Central memory CD8-positive, alpha-beta T cell (primary cell): ENCODE data around the gene BOK.

ENCODE experiments used
- ATAC-seq: fragments of 150-1000 bp; cut with Tn5 transposase; replicated peaks from 2 replicates; pipeline ENCODE4 v1.10.0; 2022; ENCODE audit warnings: mild to moderate bottlenecking, moderate FRiP score, moderate number of reproducible peaks; ENCODE audit not compliant: poor library complexity, severe bottlenecking; ENCODE audit errors: extremely low read depth
- DNase-seq, 2 donors: peaks; one replicate each; pipeline ENCODE4 v3.0.0; 2021; ENCODE audit warnings: low spot score in 2 of 2
- H3K27ac Mint-ChIP-seq: one replicate; pipeline ENCODE4 v1.8.0; 2022; ENCODE audit warnings: low read depth, mild to moderate bottlenecking, moderate library complexity, mixed read lengths
- H3K27me3 Mint-ChIP-seq: one replicate; pipeline ENCODE4 v1.8.0; 2022; ENCODE audit warnings: mixed read lengths
- H3K36me3 Mint-ChIP-seq: one replicate; pipeline ENCODE4 v1.8.0; 2022; ENCODE audit warnings: mild to moderate bottlenecking, moderate library complexity, mixed read lengths; ENCODE audit not compliant: insufficient read depth
- H3K4me1 Mint-ChIP-seq: one replicate; pipeline ENCODE4 v1.8.0; 2022; ENCODE audit warnings: mixed read lengths
- H3K4me3 Mint-ChIP-seq: one replicate; pipeline ENCODE4 v1.8.0; 2022; ENCODE audit warnings: mild to moderate bottlenecking, moderate library complexity, mixed read lengths
- H3K9me3 Mint-ChIP-seq: one replicate; pipeline ENCODE4 v1.8.0; 2022; ENCODE audit warnings: mixed read lengths

BOK gene

DNA sequence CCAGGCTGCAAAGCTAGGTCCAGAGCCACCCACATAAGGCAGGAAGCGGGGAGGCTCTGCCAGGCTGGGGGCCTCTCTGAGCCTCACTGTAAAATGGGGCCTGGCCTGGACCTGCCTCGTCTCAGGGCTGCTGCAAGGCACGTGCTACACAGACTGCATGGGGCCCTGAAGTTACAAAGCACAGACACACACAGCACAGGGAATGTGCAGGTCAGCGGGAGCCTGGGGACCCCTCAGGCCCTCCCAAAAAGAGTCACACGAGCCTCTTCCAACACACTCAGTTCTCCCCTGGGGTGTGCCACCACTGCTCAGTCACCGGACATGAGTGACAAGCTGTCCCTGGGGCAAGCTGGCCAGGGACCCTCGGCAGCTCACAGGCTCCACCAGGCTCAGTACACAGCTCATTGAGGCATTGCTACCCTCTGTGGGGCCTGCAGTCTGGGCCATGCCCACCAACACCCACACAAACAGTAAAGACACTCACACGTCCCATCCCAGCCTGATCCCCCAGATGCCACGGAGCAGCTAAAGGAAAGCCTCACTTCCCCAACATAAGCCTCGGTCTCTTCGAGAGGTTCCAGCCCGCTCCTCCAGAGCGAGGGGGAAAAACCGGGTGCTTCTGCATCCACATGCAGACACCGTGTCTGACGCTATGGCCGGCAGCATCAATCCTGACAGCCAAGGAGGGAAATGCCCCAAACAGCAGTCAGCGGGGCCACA lies 33.7 kb downstream of the BOK start:
- Mint-ChIP-seq H3K4me3 (no peak overlapping the region), H3K36me3 (peaks cover 6% of the 10 kb centered on the region), H3K4me1 (no peaks in the 10 kb centered on the region), H3K9me3 (no peaks in the 10 kb centered on the region), H3K27me3 (no peaks in the 10 kb centered on the region), H3K27ac (no peak overlapping the region)
- DNase-seq (no peak), ATAC-seq (no peak)

DNA sequence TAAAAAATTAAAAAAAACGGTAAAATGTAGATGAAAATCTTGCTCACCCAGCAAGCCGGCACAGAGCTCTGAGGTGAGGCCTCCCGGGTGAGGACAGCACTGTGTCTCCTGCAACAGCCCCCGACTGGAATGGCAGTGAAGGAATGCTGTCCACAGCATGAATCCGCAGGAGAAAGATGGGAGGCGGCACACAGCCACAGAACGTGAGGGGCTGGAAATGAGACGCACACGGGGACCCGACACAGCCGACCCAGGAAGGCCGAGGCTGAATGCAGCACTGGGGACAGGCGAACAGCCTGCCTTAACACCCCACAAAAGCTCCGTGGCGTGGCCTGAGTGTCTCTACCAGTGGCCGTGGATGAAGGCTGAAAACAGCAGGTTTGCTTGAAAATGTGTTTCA lies 34.7 kb downstream of the BOK start:
- no peaks in the 10 kb centered on the region for H3K4me1 Mint-ChIP-seq
- ATAC-seq (no peak), DNase-seq (no peak)
- H3K27ac Mint-ChIP-seq, result no peak overlapping the region
- H3K36me3 Mint-ChIP-seq, result peaks cover 10% of the 10 kb centered on the region
- H3K27me3 Mint-ChIP-seq, result no peaks in the 10 kb centered on the region
- H3K4me3 Mint-ChIP-seq, result no peak overlapping the region
- H3K9me3 Mint-ChIP-seq, result no peaks in the 10 kb centered on the region

DNA sequence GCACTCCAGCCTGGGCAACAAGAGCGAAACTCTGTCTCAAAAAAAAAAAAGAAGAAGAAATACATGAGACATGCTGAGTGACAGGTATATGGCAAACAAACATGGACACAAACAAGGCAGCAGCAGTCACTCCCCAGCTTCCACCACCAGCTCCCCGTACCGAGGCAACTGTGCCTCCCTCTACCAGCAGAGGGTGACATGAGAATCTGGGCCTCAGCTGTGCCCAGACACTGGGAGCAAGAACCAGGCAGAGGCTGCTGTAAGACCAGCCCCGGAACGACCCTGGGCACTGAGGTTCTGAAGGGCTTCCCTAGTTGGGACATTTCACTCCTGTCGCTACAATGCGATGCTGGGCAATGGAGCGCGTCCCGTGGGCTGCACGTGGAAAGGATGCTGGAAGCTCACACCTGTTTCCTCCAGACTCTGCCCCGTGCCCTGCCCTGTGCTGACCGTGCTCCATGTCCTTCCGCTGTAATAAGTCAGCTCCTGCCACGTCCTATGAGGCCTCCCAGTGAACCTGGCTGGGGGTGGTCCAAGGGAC lies 37.1 kb downstream of the BOK start:
- Mint-ChIP-seq H3K4me1 (no peaks in the 10 kb centered on the region), H3K9me3 (no peaks in the 10 kb centered on the region), H3K4me3 (no peak overlapping the region), H3K27me3 (no peaks in the 10 kb centered on the region), H3K27ac (no peak overlapping the region), H3K36me3 (peaks cover 19% of the 10 kb centered on the region)
- no peak for DNase-seq
- ATAC-seq, result no peak

DNA sequence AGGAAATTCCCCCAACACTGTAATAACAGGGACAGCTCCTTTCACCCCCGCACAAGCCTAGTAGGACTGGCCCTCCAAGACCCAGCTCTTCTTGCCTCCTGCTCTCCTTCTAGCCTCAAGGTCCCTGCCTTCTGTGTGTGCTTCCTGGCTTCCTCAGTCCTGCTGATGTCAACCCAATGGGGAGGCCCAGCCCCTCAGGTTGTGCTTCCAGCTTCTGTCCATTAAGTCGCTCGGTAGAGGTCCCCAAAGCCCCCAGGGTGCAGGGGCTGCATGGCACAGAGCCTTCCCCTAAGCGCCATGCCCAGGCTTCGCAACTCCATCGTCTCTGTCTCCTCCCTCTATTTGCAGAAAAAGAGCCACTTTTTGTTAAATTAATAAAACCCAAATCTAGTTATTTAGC lies 39.0 kb downstream of the BOK start:
- Mint-ChIP-seq H3K27me3 (no peaks in the 10 kb centered on the region), H3K4me1 (no peaks in the 10 kb centered on the region), H3K36me3 (peaks cover 27% of the 10 kb centered on the region), H3K9me3 (no peaks in the 10 kb centered on the region), H3K4me3 (no peak overlapping the region), H3K27ac (no peak overlapping the region)
- no peak for ATAC-seq
- no peak for DNase-seq

DNA sequence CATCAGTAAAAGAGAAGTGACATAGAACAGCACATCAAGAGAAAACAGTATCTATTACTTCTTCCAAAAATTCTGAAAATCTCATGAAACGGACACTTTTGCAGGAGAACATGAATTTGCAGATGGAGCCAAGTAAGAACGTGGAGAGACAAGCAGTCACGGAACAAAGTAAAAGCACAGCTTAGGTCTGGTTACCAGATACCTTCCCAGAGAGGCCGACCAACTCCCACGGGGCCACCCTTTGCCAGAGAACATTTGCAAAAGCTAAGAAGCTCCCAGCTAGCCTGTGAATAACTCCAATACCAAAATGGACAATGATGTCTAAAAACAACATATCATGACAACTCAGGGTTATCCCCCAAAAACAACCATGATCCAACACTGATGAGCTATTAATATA lies 39.5 kb downstream of the BOK start:
- H3K4me1 Mint-ChIP-seq, result no peaks in the 10 kb centered on the region
- DNase-seq (no peak), ATAC-seq (no peak)
- no peaks in the 10 kb centered on the region for H3K27me3 Mint-ChIP-seq
- H3K27ac Mint-ChIP-seq, result no peak overlapping the region
- no peaks in the 10 kb centered on the region for H3K9me3 Mint-ChIP-seq
- no peak overlapping the region for H3K4me3 Mint-ChIP-seq
- peaks cover 29% of the 10 kb centered on the region for H3K36me3 Mint-ChIP-seq

DNA sequence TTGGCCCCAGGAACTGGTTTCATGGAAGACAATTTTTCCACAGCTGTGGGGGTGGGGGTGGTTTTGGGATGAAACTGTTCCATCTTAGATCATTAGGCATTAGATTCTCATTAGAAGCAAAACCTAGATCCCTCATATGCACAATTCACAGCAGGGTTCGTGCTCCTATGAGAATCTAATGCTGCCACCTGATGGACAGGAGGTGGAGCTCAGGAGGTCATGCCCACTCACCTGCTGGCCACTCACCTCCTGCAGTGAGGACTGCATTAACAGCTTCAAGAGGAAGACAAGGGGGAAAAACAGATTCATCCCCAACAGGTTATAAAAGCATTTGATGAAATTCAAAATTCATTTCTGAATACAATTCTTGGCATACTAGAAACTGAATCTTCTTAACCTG lies 39.9 kb downstream of the BOK start:
- DNase-seq, result no peak
- Mint-ChIP-seq H3K27me3 (no peaks in the 10 kb centered on the region), H3K4me1 (no peaks in the 10 kb centered on the region), H3K9me3 (no peaks in the 10 kb centered on the region), H3K36me3 (peaks cover 30% of the 10 kb centered on the region), H3K4me3 (no peak overlapping the region), H3K27ac (no peak overlapping the region)
- ATAC-seq, result no peak

DNA sequence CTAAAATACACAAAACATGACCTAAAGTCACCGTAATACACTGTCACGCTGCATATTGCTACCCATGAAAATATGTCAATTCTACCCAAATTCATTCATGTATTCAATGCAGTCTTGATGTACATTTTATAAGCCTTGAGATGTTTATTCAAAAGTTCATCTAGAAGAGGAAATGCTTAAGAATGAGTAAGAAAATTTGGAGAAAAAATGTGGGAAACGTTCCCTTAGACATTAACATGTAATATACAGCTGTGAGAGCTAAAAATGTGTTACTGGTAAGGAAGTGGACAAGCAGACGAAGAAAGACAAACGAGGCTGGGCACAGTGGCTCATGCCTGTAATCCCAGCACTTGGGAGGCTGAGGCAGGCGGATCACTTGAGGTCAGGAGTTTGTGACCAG lies 41.1 kb downstream of the BOK start:
- no peak overlapping the region for H3K4me3 Mint-ChIP-seq
- H3K9me3 Mint-ChIP-seq, result no peaks in the 10 kb centered on the region
- DNase-seq (no peak), ATAC-seq (no peak)
- H3K36me3 Mint-ChIP-seq, result peaks cover 30% of the 10 kb centered on the region
- no peaks in the 10 kb centered on the region for H3K27me3 Mint-ChIP-seq
- H3K4me1 Mint-ChIP-seq, result no peaks in the 10 kb centered on the region
- peak overlapping the region; percentile 44 for H3K27ac Mint-ChIP-seq

DNA sequence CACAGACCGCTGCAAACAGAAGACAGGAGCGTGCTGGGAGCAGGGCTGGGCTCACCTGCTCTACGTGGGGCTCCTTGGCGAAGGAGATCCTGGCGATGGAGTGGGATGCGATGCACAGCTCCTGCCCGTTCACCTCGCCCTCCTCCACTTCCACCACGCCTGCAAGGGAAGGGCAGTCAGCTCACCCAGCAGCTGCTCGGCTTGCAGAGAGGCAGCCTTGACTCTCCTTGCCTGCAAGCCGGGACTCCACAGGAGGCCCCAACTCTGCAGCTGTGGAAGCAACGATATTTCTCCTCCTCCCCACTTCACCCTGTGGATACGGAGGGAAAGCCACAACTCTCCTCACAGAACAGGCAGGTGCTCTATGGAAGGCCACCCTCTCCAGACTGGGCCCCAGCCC lies 43.3 kb downstream of the BOK start:
- Mint-ChIP-seq H3K9me3 (no peaks in the 10 kb centered on the region), H3K36me3 (peaks cover 30% of the 10 kb centered on the region), H3K4me3 (no peak overlapping the region), H3K27me3 (no peaks in the 10 kb centered on the region), H3K27ac (no peak overlapping the region), H3K4me1 (peaks cover 4% of the 10 kb centered on the region)
- ATAC-seq (no peak), DNase-seq (no peak)

DNA sequence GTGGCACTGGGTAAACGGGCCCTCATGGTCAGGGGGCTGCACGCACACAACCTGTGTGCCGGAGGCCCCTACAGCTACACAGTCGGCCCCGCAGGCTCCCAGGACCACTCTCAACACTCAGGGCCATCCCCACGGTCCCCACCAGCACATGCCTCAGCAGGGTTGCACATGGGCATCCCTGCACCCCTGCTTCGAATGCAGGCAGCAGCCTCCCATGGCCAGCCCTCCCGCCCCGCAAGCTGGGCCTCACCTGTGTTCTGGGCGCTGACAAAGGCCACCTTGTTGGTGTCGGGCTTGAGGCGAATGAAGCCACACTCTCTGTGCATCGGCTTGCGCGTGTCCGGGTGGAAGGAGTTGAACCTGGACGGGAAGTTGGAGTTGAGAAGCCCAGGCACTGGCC lies 44.2 kb downstream of the BOK start:
- Mint-ChIP-seq H3K27me3 (no peaks in the 10 kb centered on the region), H3K4me1 (peaks cover 5% of the 10 kb centered on the region), H3K4me3 (no peak overlapping the region), H3K36me3 (peaks cover 28% of the 10 kb centered on the region), H3K27ac (no peak overlapping the region), H3K9me3 (no peaks in the 10 kb centered on the region)
- no peak for DNase-seq
- no peak for ATAC-seq

DNA sequence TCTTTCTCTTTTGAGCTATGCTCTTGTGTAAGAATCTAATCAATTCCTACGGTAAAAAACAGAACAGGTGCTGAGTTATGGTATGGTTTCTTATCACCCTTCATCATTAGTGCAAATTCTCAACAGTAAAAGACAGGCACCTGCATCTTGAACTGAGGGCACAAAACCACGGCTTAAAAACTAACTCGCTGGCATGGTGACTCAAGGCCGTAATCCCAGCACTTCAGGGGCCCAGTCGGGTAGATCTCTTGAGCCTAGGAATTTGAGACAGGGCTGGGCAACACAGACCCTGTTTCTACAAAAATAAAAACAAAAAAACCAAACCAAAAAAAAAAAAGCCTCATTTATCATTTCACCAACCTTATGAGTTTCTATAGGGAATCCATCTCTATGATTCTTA lies 45.1 kb downstream of the BOK start:
- no peaks in the 10 kb centered on the region for H3K27me3 Mint-ChIP-seq
- no peak overlapping the region for H3K27ac Mint-ChIP-seq
- no peak for ATAC-seq
- no peak overlapping the region for H3K4me3 Mint-ChIP-seq
- no peak for DNase-seq
- no peaks in the 10 kb centered on the region for H3K9me3 Mint-ChIP-seq
- H3K4me1 Mint-ChIP-seq, result peaks cover 10% of the 10 kb centered on the region
- H3K36me3 Mint-ChIP-seq, result peaks cover 26% of the 10 kb centered on the region

DNA sequence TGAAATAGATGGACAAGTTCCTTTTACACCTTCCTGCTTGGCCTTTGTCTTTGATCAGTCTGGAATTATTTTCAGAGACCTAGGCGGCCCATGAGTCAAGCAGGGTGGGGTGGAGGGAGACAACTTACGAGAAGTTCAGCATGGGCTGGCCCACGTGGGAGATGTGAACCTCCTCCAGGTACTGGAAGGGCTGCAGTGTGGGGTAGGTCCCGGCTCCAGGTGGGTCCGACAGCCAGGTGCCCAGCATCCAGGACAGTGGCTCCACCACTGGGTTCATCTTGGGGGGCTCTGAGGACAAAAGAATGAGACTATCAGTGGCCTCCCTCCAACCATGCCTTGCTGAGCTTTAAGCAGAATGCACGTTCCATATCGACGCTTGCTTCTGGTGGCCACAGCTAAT lies 47.6 kb downstream of the BOK start:
- peaks cover 15% of the 10 kb centered on the region for H3K36me3 Mint-ChIP-seq
- no peaks in the 10 kb centered on the region for H3K27me3 Mint-ChIP-seq
- DNase-seq, result no peak
- H3K9me3 Mint-ChIP-seq, result no peaks in the 10 kb centered on the region
- no peak overlapping the region for H3K4me3 Mint-ChIP-seq
- H3K4me1 Mint-ChIP-seq, result peaks cover 21% of the 10 kb centered on the region
- no peak overlapping the region for H3K27ac Mint-ChIP-seq
- no peak for ATAC-seq

DNA sequence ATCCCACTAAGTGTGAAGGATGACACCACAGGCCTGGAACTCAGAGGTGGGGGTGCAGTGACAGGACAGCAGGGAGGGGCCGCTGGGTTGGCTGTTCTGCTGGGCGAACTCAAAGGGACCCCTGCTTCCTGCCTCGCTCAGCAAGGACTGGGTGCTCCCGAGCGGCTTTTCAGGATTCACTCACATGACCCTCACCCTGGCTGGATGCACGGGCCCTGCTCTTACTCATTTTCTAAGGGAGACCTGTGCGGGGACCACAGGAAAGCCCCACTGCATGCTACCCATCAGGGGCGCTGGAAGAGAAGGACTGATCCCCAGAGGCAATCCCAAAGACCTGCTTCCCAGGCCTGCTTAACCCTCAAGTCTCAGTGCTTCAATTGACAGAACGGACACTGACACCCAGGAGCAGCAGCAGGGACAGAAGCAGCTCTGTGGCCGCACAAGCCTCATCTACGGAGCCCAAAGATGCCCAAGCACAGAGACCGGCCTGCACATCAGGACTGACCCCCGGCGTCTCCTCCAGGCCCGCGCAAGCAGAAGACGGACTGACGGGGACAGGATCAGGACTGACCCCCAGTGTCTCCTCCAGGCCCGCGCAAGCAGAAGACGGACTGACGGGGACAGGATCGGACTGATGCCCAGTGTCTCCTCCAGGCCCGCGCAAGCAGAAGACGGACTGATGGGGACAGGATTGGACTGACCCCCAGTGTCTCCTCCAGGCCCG lies 48.8 kb downstream of the BOK start:
- Mint-ChIP-seq H3K27ac (peak overlapping the region; percentile 46), H3K27me3 (no peaks in the 10 kb centered on the region), H3K4me3 (no peak overlapping the region), H3K9me3 (no peaks in the 10 kb centered on the region), H3K36me3 (peaks cover 10% of the 10 kb centered on the region), H3K4me1 (peaks cover 27% of the 10 kb centered on the region)
- DNase-seq, result no peak
- ATAC-seq, result no peak

DNA sequence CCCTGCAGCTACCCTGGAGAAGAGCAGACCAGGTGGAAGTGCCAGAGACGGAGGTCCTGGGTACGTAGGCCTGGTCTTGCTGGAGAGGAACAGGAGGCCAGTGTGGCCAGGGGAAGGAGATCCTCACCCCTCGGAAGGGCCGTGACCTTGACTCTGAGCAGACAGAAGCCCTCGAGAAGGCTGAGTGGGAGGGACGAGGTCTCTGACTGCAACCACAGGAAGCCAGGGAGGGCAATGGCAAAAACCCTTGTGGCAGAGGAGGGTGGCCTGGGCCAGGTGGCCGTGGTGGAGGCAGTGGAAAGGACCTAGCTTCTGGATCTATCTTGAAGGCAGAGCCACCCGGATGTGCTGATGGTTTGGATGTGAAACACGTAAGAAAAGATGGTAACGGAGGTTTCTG lies 50.3 kb downstream of the BOK start:
- ATAC-seq (no peak), DNase-seq (no peak)
- Mint-ChIP-seq H3K27ac (peak overlapping the region; percentile 74), H3K9me3 (no peaks in the 10 kb centered on the region), H3K36me3 (peaks cover 8% of the 10 kb centered on the region), H3K4me1 (peaks cover 27% of the 10 kb centered on the region), H3K4me3 (peak overlapping the region; percentile 74), H3K27me3 (no peaks in the 10 kb centered on the region)
